Muscle layer of colon (tissue), 2 donors: ENCODE measurements around the gene TBC1D22A.
"Not testable (repeated sequence)": the region's sequence is repeated elsewhere in the genome, so short reads cannot be mapped to it uniquely, and the experiment has no call there.

Experiments used
- H3K27ac ChIP-seq: one replicate; pipeline ENCODE4 v1.7.0; 2013; ENCODE audit warnings: low read depth, mild to moderate bottlenecking, low read length, moderate library complexity
- H3K27me3 ChIP-seq, 2 donors: one replicate each; pipeline ENCODE4 v1.7.0; 2013; ENCODE audit warnings: low read length in 2 of 2, mild to moderate bottlenecking in 2 of 2; ENCODE audit not compliant: insufficient read depth in 2 of 2, control insufficient read depth in 1 of 2
- H3K36me3 ChIP-seq: one replicate; pipeline ENCODE4 v1.7.0; 2013; ENCODE audit warnings: mild to moderate bottlenecking, low read length; ENCODE audit not compliant: insufficient read depth
- H3K4me1 ChIP-seq: one replicate; pipeline ENCODE4 v1.7.0; 2013; ENCODE audit warnings: mild to moderate bottlenecking, low read length; ENCODE audit not compliant: insufficient read depth
- H3K4me3 ChIP-seq, 2 donors: one replicate each; pipeline ENCODE4 v1.7.0; 2013; ENCODE audit warnings: low read length in 2 of 2, low read depth in 1 of 2, mild to moderate bottlenecking in 1 of 2, moderate library complexity in 1 of 2
- H3K9ac ChIP-seq: one replicate; pipeline ENCODE4 v1.7.0; 2013; ENCODE audit warnings: low read length
- H3K9me3 ChIP-seq: one replicate; pipeline ENCODE4 v1.7.0; 2013; ENCODE audit warnings: mild to moderate bottlenecking, low read length
- donor health status: abdominal sarcoma.
- donor health status: Adenocarcinoma of cecum.

Gene TBC1D22A

GRCh38 chr22:46779651-46780050, 17.2 kb downstream of the TBC1D22A start:
- Histone ChIP-seq H3K9me3 (no peaks in the 10 kb centered on the region), H3K27ac (no peak overlapping the region), H3K4me1 (peaks cover 23% of the 10 kb centered on the region), H3K4me3 (no peak overlapping the region), H3K27me3 (no peaks in the 10 kb centered on the region), H3K9ac (no peak overlapping the region), H3K36me3 (no peaks in the 10 kb centered on the region)

- peaks cover 17% of the 10 kb centered on the region for H3K4me1 ChIP-seq
Observed at GRCh38 chr22:46780453-46780852, 18.0 kb downstream of the TBC1D22A start.

DNA sequence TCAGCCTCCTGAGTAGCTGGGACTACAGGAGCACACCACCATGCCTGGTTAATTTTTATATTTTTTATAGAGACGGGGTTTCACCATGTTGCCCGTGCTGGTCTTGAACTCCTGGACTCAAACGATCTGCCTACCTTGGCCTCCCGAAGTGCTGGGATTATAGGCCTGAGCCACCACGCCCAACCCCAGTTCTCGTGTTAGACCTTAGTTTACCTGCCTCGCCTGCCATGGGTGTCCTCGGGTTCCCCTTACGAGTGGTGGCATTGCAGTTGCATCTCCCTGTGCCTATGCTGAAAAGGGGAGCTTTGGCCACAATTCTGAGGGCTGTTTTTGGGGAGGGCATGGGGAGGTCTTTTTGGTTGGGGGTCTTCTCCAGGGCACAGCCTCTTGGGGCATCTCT, 18.8 kb downstream of the TBC1D22A start:
- no peak overlapping the region for H3K9ac ChIP-seq
- peaks cover 14% of the 10 kb centered on the region for H3K4me1 ChIP-seq
- no peaks in the 10 kb centered on the region for H3K36me3 ChIP-seq
- no peaks in the 10 kb centered on the region for H3K27me3 ChIP-seq
- no peak overlapping the region for H3K27ac ChIP-seq
- no peak overlapping the region for H3K4me3 ChIP-seq
- H3K9me3 ChIP-seq, result no peaks in the 10 kb centered on the region

More at GRCh38 chr22:46780453-46780852, 18.0 kb downstream of the TBC1D22A start:
- no peaks in the 10 kb centered on the region for H3K9me3 ChIP-seq
- no peak overlapping the region for H3K9ac ChIP-seq
- H3K27ac ChIP-seq, result no peak overlapping the region
- H3K4me3 ChIP-seq, result no peak overlapping the region
- no peaks in the 10 kb centered on the region for H3K36me3 ChIP-seq
- no peaks in the 10 kb centered on the region for H3K27me3 ChIP-seq

DNA sequence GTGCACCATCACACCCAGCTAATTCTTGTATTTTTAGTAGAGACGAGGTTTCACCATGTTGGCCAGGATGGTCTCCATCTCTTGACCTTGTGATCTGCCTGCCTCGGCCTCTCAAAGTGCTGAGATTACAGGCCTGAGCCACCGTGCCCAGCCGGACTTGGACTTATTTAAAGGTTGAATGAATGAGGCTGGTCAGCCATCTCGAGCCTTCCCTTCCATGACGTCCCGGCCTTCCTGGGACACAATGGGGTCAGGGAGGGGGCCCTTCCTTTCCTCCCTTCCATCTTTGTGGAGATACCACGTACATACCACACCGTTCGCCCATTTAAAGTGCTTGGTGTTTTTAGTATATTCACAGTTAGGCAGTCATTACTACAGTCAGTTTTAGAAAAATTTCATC, 19.8 kb downstream of the TBC1D22A start:
- H3K4me3 ChIP-seq, H3K36me3 ChIP-seq, H3K9ac ChIP-seq: not testable (repeated sequence)

GRCh38 chr22:46783721-46784120, 21.3 kb downstream of the TBC1D22A start:
- Histone ChIP-seq H3K36me3 (no peaks in the 10 kb centered on the region), H3K9me3 (no peaks in the 10 kb centered on the region), H3K9ac (no peak overlapping the region), H3K4me1 (peaks cover 5% of the 10 kb centered on the region), H3K27me3 (no peaks in the 10 kb centered on the region), H3K27ac (no peak overlapping the region), H3K4me3 (no peak overlapping the region)

More for the DNA sequence above, 19.8 kb downstream of the TBC1D22A start:
- not testable (repeated sequence) for H3K4me1 ChIP-seq, H3K9me3 ChIP-seq, H3K27ac ChIP-seq, H3K27me3 ChIP-seq

DNA sequence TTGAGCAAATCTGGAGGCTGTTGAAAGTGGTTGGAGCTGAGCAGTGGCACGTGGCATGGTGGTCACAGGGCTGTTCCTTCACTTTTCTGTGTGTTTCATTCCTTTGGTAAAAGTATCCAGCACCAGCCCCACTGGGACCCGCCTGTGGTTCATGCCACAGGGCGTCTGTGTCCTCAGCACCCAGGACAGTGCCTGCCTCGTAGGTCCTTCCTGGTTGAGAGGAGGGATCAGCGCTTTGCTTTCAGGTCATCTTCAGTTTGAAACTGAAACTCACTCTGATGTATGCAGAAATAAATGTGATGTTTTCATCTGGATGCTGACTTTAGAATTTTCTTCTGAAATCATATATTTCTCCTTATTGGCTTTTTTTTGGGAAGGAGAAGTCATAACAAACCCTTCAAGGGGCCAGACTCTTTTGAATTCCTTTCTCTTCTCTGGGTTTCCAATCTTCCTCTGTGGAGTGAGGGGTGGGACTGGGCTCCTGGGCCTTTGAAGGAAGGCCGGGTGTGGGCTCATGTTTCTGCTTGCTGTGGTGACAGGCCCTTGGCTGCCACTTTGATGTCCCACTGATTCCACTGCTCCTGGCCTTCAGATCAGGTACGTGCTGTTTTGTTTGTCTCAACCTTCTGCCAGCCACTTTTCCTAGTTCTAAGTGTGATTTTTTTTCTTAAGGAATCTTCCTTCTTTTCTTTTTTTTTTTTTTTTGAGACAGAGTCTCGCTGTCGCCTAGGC, 26.2 kb downstream of the TBC1D22A start:
- no peaks in the 10 kb centered on the region for H3K4me1 ChIP-seq
- peaks cover 5% of the 10 kb centered on the region for H3K36me3 ChIP-seq
- no peak overlapping the region for H3K4me3 ChIP-seq
- H3K9me3 ChIP-seq, result no peaks in the 10 kb centered on the region
- H3K9ac ChIP-seq, result no peak overlapping the region
- H3K27ac ChIP-seq, result no peak overlapping the region
- no peaks in the 10 kb centered on the region for H3K27me3 ChIP-seq

- no peaks in the 10 kb centered on the region for H3K9me3 ChIP-seq
- no peaks in the 10 kb centered on the region for H3K27me3 ChIP-seq
- no peak overlapping the region for H3K4me3 ChIP-seq
- H3K36me3 ChIP-seq, result peaks cover 13% of the 10 kb centered on the region
- no peak overlapping the region for H3K9ac ChIP-seq
- H3K27ac ChIP-seq, result no peak overlapping the region
- H3K4me1 ChIP-seq, result no peaks in the 10 kb centered on the region
Observed at GRCh38 chr22:46789992-46790391, 27.5 kb downstream of the TBC1D22A start.

DNA sequence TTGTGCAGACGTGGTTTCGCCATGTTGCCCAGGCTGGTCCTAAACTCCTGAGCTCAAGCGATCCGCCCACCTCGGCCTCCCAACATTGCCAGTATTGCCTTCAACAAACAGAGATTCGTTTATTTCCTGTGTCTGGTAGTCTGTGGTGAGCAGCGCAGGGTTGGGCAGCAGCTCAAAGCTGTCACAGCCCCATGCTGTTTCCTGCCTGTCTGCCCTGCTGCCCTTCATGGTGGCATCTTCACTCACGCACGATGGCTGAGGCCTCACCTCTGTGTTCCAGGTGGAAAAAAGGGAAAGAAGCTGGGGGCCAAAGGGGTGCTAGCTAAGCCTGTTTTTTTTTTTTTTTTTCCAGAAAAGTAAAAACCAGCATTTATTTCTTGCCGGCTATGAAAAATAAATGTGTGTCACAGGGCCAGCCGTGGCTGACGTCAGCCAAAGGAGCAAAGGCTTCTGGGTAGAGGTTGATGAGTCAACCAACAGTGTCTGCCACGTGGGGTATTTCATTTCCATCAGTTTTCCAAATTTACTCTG, 28.8 kb downstream of the TBC1D22A start:
- H3K27ac ChIP-seq, result no peak overlapping the region
- no peaks in the 10 kb centered on the region for H3K27me3 ChIP-seq
- H3K36me3 ChIP-seq, result peaks cover 13% of the 10 kb centered on the region
- no peaks in the 10 kb centered on the region for H3K4me1 ChIP-seq
- H3K9ac ChIP-seq, result no peak overlapping the region
- H3K4me3 ChIP-seq, result no peak overlapping the region
- no peaks in the 10 kb centered on the region for H3K9me3 ChIP-seq

DNA sequence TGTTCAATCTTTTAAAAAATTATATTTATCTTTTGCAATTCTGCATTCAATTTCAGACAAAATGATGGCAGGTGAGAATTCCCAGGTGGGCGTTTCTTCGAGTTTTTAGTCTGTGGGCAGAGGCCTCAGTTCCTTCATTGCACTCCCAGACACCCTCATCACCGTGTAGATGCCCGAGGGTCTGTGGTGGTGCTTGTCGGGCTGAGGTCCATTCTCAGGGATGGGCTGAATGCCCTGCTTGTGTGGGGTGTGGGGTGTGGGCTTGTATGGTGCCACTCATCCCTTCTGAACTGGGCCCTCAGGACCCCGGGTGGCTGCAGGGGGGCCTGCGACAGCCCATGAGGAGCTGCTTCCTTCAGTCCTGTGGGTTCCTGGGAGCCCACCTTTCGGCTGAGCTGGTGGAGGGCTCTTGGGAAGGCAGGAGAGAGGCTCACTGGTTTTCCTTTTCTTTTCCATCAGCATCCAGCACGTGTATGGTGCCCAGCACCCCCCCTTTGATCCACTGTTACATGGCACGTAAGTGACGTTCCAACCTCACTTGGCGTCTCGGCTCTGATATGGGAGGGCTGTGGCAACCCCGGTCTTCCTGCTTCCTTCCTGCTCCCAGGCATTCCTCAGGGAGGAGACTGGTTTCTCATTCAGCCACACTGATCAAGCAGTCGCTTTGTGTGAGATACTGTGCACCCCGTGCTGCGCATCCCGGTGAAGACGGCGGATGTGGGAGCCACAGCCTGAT, 29.8 kb downstream of the TBC1D22A start:
- Histone ChIP-seq H3K4me1 (no peaks in the 10 kb centered on the region), H3K4me3 (no peak overlapping the region), H3K27ac (no peak overlapping the region), H3K27me3 (no peaks in the 10 kb centered on the region), H3K36me3 (peaks cover 17% of the 10 kb centered on the region), H3K9ac (no peak overlapping the region), H3K9me3 (no peaks in the 10 kb centered on the region)

DNA sequence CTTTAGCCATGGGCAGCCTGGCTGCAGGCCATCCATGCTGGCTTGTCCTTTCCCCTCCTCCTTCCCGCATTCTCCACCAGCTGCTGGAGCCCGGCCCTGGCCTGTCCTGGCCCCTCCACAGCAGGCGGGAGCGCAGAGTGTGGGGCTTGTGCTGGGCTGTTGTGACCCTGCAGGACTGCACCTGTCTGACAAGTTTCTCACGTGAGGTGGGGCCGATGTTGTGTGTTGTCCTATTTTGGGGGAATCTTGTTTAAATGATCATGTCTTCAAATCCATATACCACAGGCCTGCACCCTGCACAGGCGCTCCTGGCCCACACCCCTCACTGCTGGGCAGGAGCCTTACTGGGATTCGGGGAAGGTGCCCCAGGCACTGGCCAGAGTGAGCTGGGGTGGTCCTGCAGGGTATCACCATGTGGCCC, 30.4 kb downstream of the TBC1D22A start:
- Histone ChIP-seq H3K9me3 (no peaks in the 10 kb centered on the region), H3K36me3 (peaks cover 20% of the 10 kb centered on the region), H3K4me3 (no peak overlapping the region), H3K4me1 (no peaks in the 10 kb centered on the region), H3K27ac (no peak overlapping the region), H3K27me3 (no peaks in the 10 kb centered on the region), H3K9ac (no peak overlapping the region)

DNA sequence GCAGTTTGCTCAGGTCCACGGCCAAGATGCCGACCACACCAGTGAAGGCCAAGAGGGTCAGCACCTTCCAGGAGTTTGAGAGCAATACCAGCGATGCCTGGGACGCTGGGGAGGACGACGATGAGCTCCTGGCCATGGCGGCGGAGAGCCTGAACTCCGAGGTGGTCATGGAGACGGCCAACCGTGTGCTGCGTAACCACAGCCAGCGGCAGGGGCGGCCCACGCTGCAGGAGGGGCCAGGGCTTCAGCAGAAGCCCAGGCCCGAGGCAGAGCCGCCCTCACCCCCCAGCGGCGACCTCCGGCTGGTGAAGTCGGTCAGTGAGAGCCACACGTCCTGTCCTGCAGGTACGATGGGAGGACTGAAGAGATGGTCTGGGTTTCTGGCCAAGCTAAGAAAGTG, 31.0 kb downstream of the TBC1D22A start:
- no peak overlapping the region for H3K27ac ChIP-seq
- H3K36me3 ChIP-seq, result peaks cover 25% of the 10 kb centered on the region
- H3K27me3 ChIP-seq, result no peaks in the 10 kb centered on the region
- no peak overlapping the region for H3K4me3 ChIP-seq
- no peak overlapping the region for H3K9ac ChIP-seq
- no peaks in the 10 kb centered on the region for H3K9me3 ChIP-seq
- H3K4me1 ChIP-seq, result peaks cover under 1% of the 10 kb centered on the region
